HG03196 (cell line): Measurements from ENCODE around the gene PHB1.
A peak's percentile ranks its signal among the peaks of the same experiment; 100 is the strongest.
"Not testable (repeated sequence)": the region's sequence is repeated elsewhere in the genome, so short reads cannot be mapped to it uniquely, and the experiment has no call there.

Experiments
- ATAC-seq: cut with Tn5 transposase; IDR thresholded peaks from one replicate; pipeline ENCODE4 v1.9.1; 2021; ENCODE audit not compliant: unreplicated experiment

The PHB1 gene

GRCh38 chr17:49439673-49440571 is 25.2 kb upstream of the PHB1 start:
- no peak for ATAC-seq

GRCh38 chr17:49439305-49439672 is 24.6 kb upstream of the PHB1 start:
- ATAC-seq = no peak

GRCh38 chr17:49438436-49439278 is 24.0 kb upstream of the PHB1 start:
- ATAC-seq = no peak

GRCh38 chr17:49437696-49438435 is 23.2 kb upstream of the PHB1 start:
- ATAC-seq = no peak

GRCh38 chr17:49436174-49436573 is 21.5 kb upstream of the PHB1 start:
- no peak for ATAC-seq

GRCh38 chr17:49435671-49436029 is 21.0 kb upstream of the PHB1 start:
- ATAC-seq = no peak

- ATAC-seq = no peak
Measured at GRCh38 chr17:49434821-49435670, 20.4 kb upstream of the PHB1 start.

- ATAC-seq = no peak
Measured at GRCh38 chr17:49433000-49433694, 18.5 kb upstream of the PHB1 start.

GRCh38 chr17:49431743-49432142 is 17.1 kb upstream of the PHB1 start:
- ATAC-seq = no peak

- no peak for ATAC-seq
Measured at GRCh38 chr17:49425004-49425286, 10.3 kb upstream of the PHB1 start.

GRCh38 chr17:49424276-49425003 is 9.8 kb upstream of the PHB1 start:
- not testable (repeated sequence) for ATAC-seq

- no peak for ATAC-seq
Measured at GRCh38 chr17:49422714-49423113, 8.0 kb upstream of the PHB1 start.

- not testable (repeated sequence) for ATAC-seq
Measured at GRCh38 chr17:49419761-49420160, 5.1 kb upstream of the PHB1 start.

- not testable (repeated sequence) for ATAC-seq
Measured at GRCh38 chr17:49418754-49419740, 4.4 kb upstream of the PHB1 start.

- ATAC-seq = no peak
Measured at GRCh38 chr17:49414271-49414621, 436 bp downstream of the PHB1 start.

GRCh38 chr17:49409066-49409465 is 5.6 kb downstream of the PHB1 start:
- ATAC-seq = no peak

- ATAC-seq = peak; percentile 58
Measured at GRCh38 chr17:49407981-49408501, 6.6 kb downstream of the PHB1 start.

GRCh38 chr17:49407086-49407485 is 7.6 kb downstream of the PHB1 start:
- no peak for ATAC-seq
